COLO668 (cell line): ENCODE measurements around the gene VPREB3.
"Not testable (repeated sequence)": the region's sequence is repeated elsewhere in the genome, so short reads cannot be mapped to it uniquely, and the experiment has no call there.

Experiments used
- DNase-seq: peaks from one replicate; lab custom pipeline; 2025; ENCODE audit not compliant: unreplicated experiment; lab: John Stamatoyannopoulos, UW

VPREB3 gene

DNA sequence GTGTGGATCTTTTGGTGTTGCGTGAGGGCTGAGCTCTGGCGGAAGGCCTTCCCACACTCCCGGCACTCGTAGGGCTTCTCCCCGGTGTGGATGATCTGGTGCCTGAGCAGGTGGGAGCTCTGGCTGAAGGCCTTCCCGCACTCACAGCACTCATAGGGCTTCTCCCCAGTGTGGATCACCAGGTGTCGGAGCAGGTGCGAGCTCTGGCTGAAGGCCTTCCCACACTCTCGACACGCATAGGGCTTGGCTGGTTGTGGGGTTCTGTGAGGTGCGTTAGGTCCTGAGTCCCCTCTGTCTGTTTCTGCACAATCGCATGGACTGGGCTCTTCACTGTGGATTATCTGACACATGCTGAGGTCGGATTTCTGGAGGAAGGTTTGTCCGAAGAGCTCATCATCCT lies 9.7 kb downstream of the VPREB3 start:
- no peak for DNase-seq

DNA sequence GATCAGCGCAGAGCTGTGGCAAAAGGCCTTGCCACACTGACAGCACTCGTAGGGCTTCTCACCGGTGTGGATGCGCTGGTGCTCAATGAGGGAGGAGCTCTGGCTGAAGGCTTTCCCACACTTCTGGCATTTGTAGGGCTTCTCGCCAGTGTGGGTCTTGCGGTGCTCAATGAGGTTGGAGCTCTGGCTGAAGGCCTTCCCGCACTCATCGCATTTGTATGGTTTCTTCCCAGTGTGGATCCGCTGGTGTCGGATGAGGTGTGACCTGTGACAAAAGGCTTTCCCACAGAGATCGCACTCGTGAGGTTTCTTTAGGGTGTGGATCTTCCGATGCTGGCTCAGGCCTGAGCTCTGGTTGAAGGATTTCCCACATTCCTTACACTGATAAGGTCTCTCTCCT lies 10.2 kb downstream of the VPREB3 start:
- no peak for DNase-seq

DNA sequence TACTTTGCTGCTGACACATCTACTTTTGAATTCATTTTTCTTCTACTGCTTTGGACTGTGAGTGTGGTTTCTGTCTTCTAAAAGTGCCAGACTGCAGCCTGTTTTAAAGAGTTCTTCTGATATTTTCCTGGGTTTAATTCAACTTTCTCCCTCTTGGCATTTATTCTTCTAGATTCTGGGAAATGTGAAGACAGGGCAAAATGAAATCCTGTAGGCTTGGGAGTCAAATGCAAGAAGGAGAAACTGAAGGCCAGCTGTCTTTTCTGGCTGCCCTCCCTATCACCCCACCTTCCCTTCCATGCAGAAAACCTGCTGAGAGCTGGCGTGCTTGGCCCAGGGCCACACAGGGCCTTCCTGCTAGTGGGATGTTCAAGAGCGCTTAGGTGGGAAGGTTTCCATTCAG lies 10.9 kb downstream of the VPREB3 start:
- DNase-seq, result no peak

DNA sequence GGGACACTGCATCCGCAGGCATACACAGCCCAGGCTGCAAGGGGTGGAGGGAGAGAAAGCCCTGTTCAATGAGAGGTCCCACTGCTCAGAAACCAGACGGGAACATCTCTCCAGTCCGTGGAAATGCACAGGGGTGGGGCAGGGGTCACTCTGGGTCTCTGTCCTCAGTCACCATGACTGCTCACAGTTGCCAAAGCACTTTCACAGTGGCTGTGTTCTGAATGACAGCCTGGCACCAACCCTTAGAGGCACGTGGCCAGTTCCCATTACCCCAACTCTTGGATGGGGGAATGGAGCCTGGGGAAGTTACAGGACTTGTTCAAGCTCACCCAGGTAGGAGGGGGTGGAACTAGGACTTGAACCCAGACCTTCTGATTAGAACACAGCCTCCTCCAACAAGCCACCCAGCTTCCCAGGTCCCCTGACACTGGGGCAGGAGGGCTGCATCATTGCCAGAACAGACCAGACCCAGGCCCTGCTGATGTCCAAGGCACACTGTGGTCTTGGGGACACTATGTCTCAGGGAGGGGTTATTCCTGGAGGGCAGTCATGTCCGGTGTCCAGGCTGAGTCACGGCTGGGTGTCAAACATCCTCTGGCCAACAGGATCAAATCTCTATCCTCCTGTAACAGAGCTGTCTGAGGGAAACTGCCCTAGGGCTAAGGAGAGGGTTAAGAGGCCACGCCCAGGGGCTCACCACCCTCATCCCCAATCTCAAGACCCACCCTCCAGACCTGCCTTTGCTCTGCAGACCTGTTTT lies 11.5 kb downstream of the VPREB3 start:
- DNase-seq, result no peak

DNA sequence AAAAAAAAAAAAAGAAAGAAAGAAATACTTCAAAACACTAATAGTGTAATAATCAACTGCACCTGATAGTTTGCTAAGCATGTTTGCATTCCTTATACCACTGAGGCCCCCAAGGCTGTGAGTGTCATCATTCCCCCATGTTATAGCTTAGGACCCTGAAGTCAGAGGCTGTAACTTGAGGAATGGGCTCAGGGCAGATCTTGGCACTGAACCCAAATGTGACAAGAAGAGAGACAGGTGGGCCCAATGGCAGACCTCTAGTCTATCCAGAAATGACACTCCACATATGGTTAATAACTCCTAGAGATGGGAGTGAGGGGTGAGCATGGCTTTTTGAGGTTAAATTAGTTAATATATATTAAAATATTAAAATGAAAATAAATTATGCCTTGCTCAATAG lies 16.5 kb downstream of the VPREB3 start:
- DNase-seq, result no peak

DNA sequence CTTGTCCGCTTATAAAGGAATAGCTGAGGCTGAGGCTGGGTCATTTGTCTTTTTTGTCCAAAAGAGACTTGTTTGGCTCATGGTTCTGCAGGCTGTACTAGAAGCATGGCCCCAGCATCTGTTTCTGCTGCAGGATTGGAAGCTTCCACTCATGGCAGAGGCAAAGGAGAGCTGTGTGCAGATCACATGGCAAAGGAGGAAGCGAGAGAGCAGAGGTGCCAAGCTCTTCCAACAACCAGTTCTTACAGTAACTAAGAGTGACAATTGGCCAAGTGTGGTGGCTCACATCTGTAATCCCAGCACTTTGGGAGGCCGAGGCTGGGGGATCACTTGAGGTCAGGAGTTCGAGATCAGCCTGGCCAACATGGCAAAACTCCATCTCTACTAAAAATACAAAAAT lies 26.1 kb downstream of the VPREB3 start:
- not testable (repeated sequence) for DNase-seq

DNA sequence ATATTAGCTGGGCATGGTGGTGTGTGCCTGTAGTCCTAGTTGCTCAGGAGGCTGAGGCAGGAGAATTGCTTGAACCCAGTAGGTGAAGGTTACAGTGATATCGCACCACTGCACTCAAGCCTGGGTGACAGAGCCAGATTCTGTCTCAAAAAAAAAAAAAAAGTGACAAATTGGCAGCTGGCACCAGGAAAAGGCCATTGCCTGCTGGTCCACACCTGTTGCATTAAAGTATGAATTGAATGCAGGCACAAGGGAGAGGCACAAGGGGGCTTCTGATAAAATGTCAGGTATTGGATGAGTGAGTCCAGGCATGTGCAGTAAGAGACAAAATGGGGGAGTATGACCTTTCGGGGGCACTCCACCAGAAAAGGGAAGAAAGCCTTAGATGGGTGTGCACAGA lies 31.5 kb downstream of the VPREB3 start:
- no peak for DNase-seq

DNA sequence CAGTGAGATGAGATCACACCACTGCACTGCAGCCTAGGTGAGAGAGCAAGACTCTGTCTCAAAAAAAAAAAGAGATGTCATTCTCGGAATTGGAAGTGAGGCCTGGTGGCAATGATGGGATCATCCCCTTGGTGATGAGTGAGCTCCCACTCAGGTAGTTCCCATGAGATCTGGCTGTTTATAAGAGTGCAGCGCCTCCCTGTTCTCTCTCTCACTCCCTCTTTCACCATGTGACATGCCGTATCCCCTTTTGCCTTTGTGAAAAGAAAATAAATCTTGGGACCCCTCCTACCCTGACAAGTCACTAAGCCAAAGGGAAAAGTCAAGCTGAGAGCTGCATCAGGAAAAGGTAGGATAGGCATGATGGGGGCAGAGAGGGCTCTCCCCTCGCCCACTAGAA lies 32.1 kb downstream of the VPREB3 start:
- no peak for DNase-seq

DNA sequence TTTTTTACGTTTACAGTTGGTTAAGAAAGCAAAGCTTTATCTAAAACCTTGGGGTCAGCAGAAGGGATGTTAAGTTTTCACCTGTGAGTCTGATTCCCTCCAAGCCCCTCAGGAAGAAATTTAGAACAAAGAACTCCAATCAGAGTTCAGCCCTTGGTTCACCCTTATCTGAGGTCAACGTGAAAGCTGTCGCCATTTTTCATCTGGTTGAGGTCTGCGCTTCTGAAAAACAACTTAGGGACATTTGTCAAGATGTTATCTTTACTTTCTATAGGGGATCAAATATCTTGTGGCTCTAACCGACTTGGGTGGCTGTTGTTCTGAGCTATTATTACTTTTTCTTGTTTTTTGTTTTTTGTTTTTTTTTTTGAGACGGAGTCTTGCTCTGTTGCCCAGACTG lies 33.4 kb downstream of the VPREB3 start:
- DNase-seq, result no peak

GRCh38 chr22:23718371-23719165 lies 35.7 kb downstream of the VPREB3 start:
- no peak for DNase-seq

DNA sequence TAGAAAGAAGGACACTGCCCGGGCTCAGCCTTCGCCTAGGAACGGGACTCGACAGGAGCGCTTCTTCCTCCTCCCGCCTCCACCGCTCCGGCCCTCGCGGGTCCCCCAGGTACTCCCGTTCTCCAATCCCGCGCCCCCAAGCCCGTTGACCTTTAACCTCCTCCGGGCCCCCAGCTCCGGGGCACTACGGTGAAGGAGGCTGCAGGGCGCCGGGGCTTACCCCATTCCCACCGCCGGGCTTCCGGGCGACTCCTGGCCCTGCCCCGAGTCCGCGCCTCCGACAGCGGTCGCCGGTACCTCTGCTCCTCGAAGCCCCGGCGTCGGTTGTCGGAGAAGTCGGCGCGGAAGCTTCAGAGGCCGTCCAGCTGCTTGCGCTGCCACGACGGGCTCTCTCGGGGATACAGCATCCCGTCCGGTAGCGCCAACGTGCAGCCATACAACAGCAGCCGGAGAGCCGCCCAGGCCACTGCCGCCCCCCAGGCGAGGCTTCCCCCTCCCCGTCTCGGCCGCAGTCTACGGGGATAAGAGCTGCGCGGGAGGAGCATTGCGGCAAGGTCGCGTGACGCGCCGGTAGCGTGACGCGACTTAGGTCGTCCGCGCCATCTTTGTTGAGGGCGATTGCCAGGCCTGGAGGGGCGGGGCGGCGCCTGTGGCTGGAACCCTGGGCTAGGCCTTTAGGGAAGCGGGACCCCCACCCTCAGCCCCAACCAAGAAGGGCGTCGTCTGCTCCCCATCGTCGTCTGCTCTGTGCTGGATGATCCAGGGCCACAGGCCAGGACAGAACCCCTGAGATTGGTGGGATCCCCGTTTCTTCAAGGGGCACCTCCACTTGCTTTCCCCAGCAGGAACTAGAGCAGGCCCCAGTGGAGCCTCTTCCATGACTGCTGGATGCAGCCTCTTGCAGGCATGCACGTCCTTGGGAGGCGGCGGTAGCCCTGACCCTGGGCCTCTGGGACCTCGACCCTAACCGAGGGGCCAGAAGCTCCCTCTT lies 37.1 kb downstream of the VPREB3 start:
- peak; percentile 89 for DNase-seq

- no peak for DNase-seq
Observed at GRCh38 chr22:23715806-23716375, 38.3 kb downstream of the VPREB3 start.

- DNase-seq, result no peak
Observed at GRCh38 chr22:23714596-23715578, 39.3 kb downstream of the VPREB3 start.

GRCh38 chr22:23713696-23714595 lies 40.3 kb downstream of the VPREB3 start:
- no peak for DNase-seq

DNA sequence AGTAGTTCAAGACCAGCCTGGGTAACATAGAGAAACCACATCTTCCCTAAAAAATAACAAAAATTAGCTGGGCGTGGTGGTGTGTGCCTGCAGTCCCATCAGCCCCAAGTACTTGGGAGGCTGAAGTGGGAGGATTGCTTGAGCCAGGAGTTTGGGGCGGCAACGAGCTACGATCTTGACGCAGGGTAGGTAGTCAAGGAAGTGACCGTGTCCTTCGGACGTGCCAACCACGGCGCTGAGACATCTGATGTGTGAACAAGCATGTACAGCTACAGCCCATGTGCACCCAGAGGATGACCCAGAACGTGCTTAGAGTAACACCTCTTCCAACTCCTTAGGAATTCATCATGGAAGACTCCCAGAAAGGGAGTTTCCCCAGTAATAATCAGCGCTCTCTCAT lies 42.0 kb downstream of the VPREB3 start:
- DNase-seq, result no peak

- no peak for DNase-seq
Observed at GRCh38 chr22:23709107-23709506, 45.1 kb downstream of the VPREB3 start.

DNA sequence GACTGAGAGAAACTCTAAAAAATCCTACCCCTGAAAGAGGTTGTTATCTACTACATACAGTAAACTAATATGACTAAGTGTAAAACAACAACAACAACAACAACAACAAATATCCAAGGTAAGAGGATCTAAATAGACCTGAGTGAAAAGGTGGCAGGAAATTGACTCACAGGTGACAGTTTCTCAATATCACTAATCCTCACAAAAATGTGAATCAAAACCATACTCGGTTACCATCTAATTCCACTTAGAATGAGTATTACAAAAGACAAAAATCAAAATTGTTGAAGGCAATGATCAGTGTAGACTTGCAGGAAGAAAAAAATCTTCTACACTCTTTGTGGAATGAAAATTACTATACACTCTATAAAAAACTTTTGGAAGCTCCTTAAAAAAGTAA lies 46.0 kb downstream of the VPREB3 start:
- DNase-seq, result no peak

GRCh38 chr22:23705358-23705757 lies 48.9 kb downstream of the VPREB3 start:
- no peak for DNase-seq

DNA sequence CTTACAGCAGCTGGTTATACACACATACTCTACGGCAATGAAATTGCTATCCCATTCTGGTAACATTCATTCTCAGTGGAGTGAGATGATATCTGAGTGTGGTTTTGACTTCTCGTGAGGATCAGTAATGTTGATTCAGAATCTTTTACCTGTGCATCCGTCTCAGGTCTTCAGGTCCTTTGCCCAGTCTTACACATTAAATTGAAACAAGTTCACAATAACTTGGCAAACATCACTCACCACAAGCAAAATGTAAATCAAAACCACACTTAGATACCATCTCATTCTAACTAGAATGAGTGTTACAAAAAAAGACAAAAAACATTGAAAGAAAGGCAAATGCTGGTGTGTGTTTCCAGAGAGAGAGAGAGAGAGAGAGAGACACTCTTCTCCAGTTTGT lies 49.4 kb downstream of the VPREB3 start:
- no peak for DNase-seq
